PFSK-1 (cell line): Measurements from ENCODE around the gene SLC12A9.

Experiments
- POLR2AphosphoS5 ChIP-seq: IDR thresholded peaks from 2 replicates; pipeline ENCODE4 v1.6.1; 2012; ENCODE audit warnings: low read depth, mild to moderate bottlenecking, control low read depth, low read length, moderate library complexity
- REST ChIP-seq, 2 experiments: IDR thresholded peaks; 2 replicates each; pipeline versions ENCODE4 v1.6.1 to v1.8.0; 2011 to 2012; ENCODE audit warnings: low read depth in 2 of 2, low read length in 2 of 2, control low read depth in 1 of 2, inconsistent platforms in 1 of 2, mild to moderate bottlenecking in 1 of 2, moderate library complexity in 1 of 2; ENCODE audit not compliant: insufficient read depth in 1 of 2
- TAF1 ChIP-seq: IDR thresholded peaks from 2 replicates; pipeline ENCODE4 v1.6.1; 2012; ENCODE audit warnings: low read length, control low read depth, borderline replicate concordance; ENCODE audit not compliant: insufficient read depth

- TF ChIP-seq REST (IDR thresholded peaks at IDR 0.05; ENCODE audit: insufficient read depth in 1 of 2, low read depth in 2 of 2, low read length in 2 of 2) (no peak), POLR2AphosphoS5 (no peak), TAF1 (no peak)
Measured at GRCh38 chr7:100902638-100903037, 50.1 kb downstream of the SLC12A9 start.
